Measurements from ENCODE around the gene RPL12.

DNA sequence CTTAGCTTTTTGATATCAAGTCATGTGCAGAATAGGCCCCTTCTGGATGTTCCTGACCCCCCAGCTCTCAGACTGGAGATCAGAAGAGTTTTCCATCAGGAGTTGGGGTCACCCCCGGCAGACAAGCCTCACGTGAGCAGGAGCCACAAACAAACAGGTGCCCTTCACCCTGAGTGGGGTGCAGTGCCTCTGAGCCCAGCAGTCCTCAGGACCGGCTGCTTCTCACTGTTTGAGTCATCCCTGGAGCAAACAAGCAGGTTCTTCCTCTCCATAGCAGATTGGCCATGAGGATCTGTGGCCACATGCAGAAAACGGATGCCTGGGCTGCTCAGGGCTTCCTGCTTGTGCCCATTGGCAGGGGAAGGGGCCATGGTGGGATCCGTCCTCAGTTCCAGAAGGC is 47.1 kb upstream of the RPL12 start:
- TF ChIP-seq, protein P1, sequence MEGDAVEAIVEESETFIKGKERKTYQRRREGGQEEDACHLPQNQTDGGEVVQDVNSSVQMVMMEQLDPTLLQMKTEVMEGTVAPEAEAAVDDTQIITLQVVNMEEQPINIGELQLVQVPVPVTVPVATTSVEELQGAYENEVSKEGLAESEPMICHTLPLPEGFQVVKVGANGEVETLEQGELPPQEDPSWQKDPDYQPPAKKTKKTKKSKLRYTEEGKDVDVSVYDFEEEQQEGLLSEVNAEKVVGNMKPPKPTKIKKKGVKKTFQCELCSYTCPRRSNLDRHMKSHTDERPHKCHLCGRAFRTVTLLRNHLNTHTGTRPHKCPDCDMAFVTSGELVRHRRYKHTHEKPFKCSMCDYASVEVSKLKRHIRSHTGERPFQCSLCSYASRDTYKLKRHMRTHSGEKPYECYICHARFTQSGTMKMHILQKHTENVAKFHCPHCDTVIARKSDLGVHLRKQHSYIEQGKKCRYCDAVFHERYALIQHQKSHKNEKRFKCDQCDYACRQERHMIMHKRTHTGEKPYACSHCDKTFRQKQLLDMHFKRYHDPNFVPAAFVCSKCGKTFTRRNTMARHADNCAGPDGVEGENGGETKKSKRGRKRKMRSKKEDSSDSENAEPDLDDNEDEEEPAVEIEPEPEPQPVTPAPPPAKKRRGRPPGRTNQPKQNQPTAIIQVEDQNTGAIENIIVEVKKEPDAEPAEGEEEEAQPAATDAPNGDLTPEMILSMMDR (conservative IDR thresholded peaks at IDR 0.05 in 1 of 2, IDR thresholded peaks at IDR 0.05 in 1 of 2; ENCODE audit: extremely low read depth in 1 of 2, insufficient read depth in 1 of 2, low read depth in 1 of 2, low read length in 2 of 2), result no peak
- no peak for TF ChIP-seq EZH2 (IDR thresholded peaks at IDR 0.05; ENCODE audit: borderline replicate concordance, low read length)
